Bronchus fibroblast of lung (primary cell): ENCODE results near the gene MAP3K15. TPM values are rescaled to one million over a fixed set of nuclear protein-coding genes. Genes with fewer than 3 reads are reported as not detected.

ENCODE experiments used
- total RNA-seq: library from RNA; depleted of rRNA; stranded (reverse); fragments of >200 nt; gene quantifications from 2 replicates; pipeline ENCODE4 v1.2.3, GENCODE V29; 2015

Gene MAP3K15
- under 0.01 TPM in 1 of 2 replicates, not detected in the other for total RNA-seq

GRCh38 chrX:19514791-19515614 lies at the start of gene MAP3K15:
Gene MAP3K15 (minus strand): TSS chrX:19515508. CDS start chrX:19515261, 247 bp downstream.

GRCh38 chrX:19343535-19344408 lies 171.5 kb downstream of the MAP3K15 start, which contains the start of gene PDHA1:
Gene PDHA1 (plus strand): TSS chrX:19343927. CDS start chrX:19344038, 111 bp downstream.

Other genes starting within 250 kb of the MAP3K15 start
- gene PDHA1, start 171.6 kb downstream of the MAP3K15 start, total RNA-seq: 38.5 and 50.7 TPM in 2 replicates